Neural cell (in vitro differentiated cells): ENCODE measurements around the gene ARHGEF26.

Experiments
- CTCF ChIP-seq: fragments of 450-650 bp; IDR thresholded peaks from 2 replicates; pipeline ENCODE4 v1.5.1; 2014; ENCODE audit warnings: antibody characterized with exemption, mild to moderate bottlenecking, moderate library complexity; ENCODE audit not compliant: poor library complexity, severe bottlenecking
- EP300 ChIP-seq: fragments of 450-650 bp; conservative IDR thresholded peaks from 2 replicates; pipeline ENCODE4 v1.6.1; 2014; ENCODE audit warnings: antibody characterized with exemption, mild to moderate bottlenecking, moderate library complexity; ENCODE audit not compliant: poor library complexity, severe bottlenecking
- EZH2 ChIP-seq: fragments of 200-600, 300-800 bp; shearing (Covaris generic), sonication (generic); IDR thresholded peaks from 2 replicates; pipeline ENCODE4 v1.6.1; 2014; ENCODE audit warnings: antibody characterized with exemption, low read length, borderline replicate concordance, mild to moderate bottlenecking; ENCODE audit not compliant: insufficient read depth, poor library complexity, severe bottlenecking
- REST ChIP-seq: IDR thresholded peaks from 2 replicates; pipeline ENCODE4 v1.6.1; 2012; ENCODE audit warnings: borderline replicate concordance

GRCh38 chr3:154178172-154178571 lies 57.0 kb downstream of the ARHGEF26 start:
- TF ChIP-seq CTCF (no peak), EZH2 (no peak), REST (no peak), EP300 (no peak)
